Activated T-cell treated with anti-CD3 and anti-CD28 coated beads, Interleukin-2, amount 50 U/mL, for 4 hours (primary cell): ENCODE data around the gene FMO2. TPM values are rescaled to one million over a fixed set of nuclear protein-coding genes. Genes with fewer than 3 reads are reported as not detected.

ENCODE experiments used
- ATAC-seq, 2 donors: fragments of 200-7000 bp; cut with Tn5 transposase; one replicate each; pipeline ENCODE4 v1.10.0; 2021
- DNase-seq: peaks from one replicate; pipeline ENCODE4 v3.0.0-alpha.2; 2020
- H3K27me3 Mint-ChIP-seq: one replicate; pipeline ENCODE4 v1.8.0; 2021; ENCODE audit warnings: low read depth, mixed read lengths
- H3K36me3 Mint-ChIP-seq: one replicate; pipeline ENCODE4 v1.8.0; 2022; ENCODE audit warnings: mixed read lengths; ENCODE audit not compliant: insufficient read depth
- H3K4me1 Mint-ChIP-seq: one replicate; pipeline ENCODE4 v1.8.0; 2021; ENCODE audit warnings: low read depth, mixed read lengths
- H3K4me3 Mint-ChIP-seq: one replicate; pipeline ENCODE4 v1.8.0; 2021; ENCODE audit warnings: mild to moderate bottlenecking, moderate library complexity, mixed read lengths
- H3K9me3 Mint-ChIP-seq: one replicate; pipeline ENCODE4 v1.8.0; 2021; ENCODE audit warnings: mixed read lengths
- total RNA-seq, 3 donors: library from RNA; stranded (reverse); gene quantifications; one replicate each; pipeline ENCODE4 v1.2.1, GENCODE V29; 2021

FMO2 gene
- under 1 TPM in 2 of 3 donors, not detected in 1; 0.27 to 0.34 TPM for total RNA-seq

- Mint-ChIP-seq H3K9me3 (no peaks in the 10 kb centered on the region), H3K4me1 (no peaks in the 10 kb centered on the region), H3K4me3 (no peak within 1 kb of the TSS), H3K36me3 (no peaks in the 10 kb centered on the region), H3K27me3 (peaks cover 13% of the 10 kb centered on the region)
- ATAC-seq (no peak), DNase-seq (no peak)
Observed at GRCh38 chr1:171185091-171185490, at the start of gene FMO2. TSS of gene FMO2 (plus strand) at chr1:171185300. CDS start at chr1:171185714, 414 bp downstream.

DNA sequence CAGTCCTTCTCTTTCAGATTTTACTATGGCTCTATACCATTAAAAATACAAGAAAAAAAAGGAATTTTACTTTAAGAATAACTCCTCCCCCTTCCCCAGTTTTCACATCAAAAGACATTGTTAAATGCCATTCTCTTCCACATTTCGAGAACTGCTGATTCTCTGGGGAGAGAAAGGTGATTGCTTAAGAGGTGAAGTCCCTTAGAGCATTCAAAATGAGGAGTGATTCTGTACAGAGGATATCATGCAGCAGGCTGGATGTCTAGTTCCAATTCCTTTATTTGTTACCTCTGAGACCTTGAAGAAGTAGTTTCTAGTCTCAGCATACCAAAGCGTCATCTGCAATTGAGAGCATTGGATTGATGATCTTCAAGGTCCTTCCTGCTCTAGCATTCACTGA, 47.5 kb upstream of the FMO2 start:
- DNase-seq (no peak), ATAC-seq (no peak)
- H3K36me3 Mint-ChIP-seq: no peaks in the 10 kb centered on the region
- H3K9me3 Mint-ChIP-seq: no peaks in the 10 kb centered on the region
- H3K27me3 Mint-ChIP-seq: peaks cover 16% of the 10 kb centered on the region
- H3K4me1 Mint-ChIP-seq: no peaks in the 10 kb centered on the region
- no peak overlapping the region for H3K4me3 Mint-ChIP-seq

- Mint-ChIP-seq H3K4me1 (no peaks in the 10 kb centered on the region), H3K9me3 (no peaks in the 10 kb centered on the region), H3K4me3 (no peak overlapping the region), H3K36me3 (no peaks in the 10 kb centered on the region), H3K27me3 (peaks cover 16% of the 10 kb centered on the region)
- ATAC-seq: no peak
- DNase-seq: no peak
Observed at GRCh38 chr1:171138980-171139379, 46.1 kb upstream of the FMO2 start.

DNA sequence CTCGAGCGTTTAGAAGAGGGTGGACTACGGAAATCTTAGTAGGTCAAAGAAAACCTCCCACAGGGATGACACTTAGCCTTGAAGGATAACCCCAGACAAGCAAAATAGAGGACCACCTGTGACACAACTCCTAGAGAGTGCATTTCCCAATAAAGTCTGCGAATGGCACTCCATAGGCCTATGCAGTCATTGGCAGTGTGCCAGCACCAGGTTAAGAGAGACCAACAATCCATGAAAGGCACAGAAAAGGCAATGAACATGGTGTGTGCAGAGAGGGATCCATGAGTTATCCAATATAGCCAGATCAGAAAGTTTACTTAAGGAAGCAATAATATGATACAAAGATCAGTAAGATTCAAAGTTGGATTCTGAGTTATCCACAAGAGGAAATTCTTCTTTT, 45.2 kb upstream of the FMO2 start:
- Mint-ChIP-seq H3K9me3 (no peaks in the 10 kb centered on the region), H3K4me3 (no peak overlapping the region), H3K4me1 (no peaks in the 10 kb centered on the region), H3K36me3 (no peaks in the 10 kb centered on the region), H3K27me3 (peaks cover 18% of the 10 kb centered on the region)
- ATAC-seq (no peak), DNase-seq (no peak)

DNA sequence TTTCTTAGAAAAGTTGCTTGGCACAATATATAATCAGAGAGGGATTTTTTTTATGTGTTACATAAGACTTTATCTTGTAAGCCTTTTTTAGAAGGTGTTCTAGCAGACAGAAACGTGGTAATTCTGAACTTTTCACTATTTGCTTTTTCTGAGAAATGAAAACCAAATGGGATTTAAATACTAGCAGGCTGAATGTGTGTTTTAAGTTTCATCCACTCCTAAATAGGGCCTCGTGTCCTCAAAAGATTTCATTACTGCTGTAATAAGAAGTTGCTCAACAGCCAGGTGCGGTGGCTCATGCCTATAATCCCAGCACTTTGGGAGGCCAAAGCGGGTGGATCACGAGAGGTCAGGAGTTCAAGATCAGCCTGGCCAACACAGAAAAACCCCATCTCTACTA, 44.7 kb upstream of the FMO2 start:
- Mint-ChIP-seq H3K4me1 (no peaks in the 10 kb centered on the region), H3K9me3 (no peaks in the 10 kb centered on the region), H3K27me3 (peaks cover 22% of the 10 kb centered on the region), H3K36me3 (no peaks in the 10 kb centered on the region), H3K4me3 (no peak overlapping the region)
- ATAC-seq (no peak), DNase-seq (no peak)

- DNase-seq (no peak), ATAC-seq (no peak)
- H3K9me3 Mint-ChIP-seq: no peaks in the 10 kb centered on the region
- H3K27me3 Mint-ChIP-seq: peaks cover 22% of the 10 kb centered on the region
- no peaks in the 10 kb centered on the region for H3K4me1 Mint-ChIP-seq
- no peaks in the 10 kb centered on the region for H3K36me3 Mint-ChIP-seq
- no peak overlapping the region for H3K4me3 Mint-ChIP-seq
Observed at GRCh38 chr1:171140956-171141687, 44.0 kb upstream of the FMO2 start.

DNA sequence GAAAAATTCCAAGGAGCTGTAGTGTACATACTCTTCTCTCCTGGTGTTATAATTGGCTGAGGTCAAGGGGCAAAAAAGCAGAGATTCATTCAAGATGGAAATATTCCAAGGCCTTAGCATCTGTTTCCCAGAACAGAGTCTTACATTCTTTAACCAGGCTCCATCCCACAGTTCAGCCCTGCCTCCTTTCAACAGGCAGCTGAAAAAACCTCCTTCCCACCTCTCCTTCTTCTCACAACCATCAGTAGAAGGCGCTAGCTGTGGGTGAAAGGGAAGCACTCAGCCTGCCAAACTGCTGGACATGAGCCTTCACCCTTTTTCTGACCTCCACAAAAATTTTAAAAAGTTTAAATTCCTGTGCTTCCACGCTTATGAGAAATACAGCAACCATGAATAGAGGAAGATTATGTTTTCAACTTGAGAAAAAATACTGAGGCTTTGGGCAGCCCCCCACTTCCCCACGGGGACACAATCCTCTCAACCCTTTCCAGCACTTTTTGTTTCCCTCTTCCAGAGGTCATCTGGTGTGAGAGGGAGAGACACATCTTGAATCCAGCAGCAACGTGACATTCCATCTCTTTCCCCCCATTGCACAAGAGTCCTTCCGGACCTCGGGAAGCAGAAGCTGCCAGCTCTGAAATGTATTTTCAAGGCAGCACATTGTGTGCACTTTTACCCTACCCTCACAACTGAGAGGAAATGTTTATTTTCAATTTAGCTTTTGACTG, 43.2 kb upstream of the FMO2 start:
- Mint-ChIP-seq H3K4me1 (no peaks in the 10 kb centered on the region), H3K36me3 (no peaks in the 10 kb centered on the region), H3K4me3 (no peak overlapping the region), H3K9me3 (no peaks in the 10 kb centered on the region), H3K27me3 (peaks cover 22% of the 10 kb centered on the region)
- DNase-seq (no peak), ATAC-seq (no peak)

DNA sequence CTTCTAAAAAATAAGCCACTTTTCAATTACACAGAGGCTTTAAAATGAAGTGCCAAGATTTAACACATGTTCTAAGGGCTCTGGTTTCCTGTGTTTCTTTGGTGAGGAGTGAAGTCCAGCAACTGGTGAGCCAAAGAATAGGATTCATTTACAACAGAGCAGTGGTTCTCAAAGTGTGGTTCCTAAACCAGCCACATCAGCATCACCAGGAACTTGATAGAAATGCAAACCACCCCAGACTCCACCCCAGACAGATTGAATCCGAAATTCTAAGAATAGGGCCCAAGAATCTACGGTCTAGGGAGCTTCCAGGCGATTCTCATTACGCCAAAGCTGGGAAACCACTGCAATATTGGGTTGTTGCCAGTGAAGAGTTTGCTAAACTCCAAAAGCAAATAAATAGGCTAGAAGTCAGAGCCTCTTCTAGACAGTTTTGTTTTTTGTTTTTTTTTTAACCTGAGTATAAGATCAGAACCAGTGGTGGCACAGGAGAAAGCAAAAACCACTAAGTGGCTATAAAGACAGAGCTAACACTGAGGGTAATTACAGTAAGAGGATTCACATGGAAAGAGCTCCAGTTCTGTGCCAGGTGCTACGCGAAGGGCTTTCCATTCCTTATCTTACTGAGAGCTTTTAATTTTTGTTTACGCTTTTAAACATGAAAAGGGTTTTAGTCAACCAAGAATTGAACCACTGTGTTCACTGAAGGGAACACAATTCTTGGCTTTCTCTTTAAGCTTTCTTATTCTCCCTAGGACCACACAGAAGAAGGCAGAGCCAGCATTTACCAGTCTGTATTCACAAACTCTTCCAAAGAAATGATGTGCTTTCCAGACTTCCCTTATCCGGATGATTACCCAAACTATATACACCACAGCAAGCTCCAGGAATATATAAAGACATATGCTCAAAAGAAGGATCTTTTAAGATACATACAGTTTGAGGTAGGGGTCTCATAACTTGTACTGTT, 42.4 kb upstream of the FMO2 start:
- ATAC-seq (no peak), DNase-seq (no peak)
- H3K27me3 Mint-ChIP-seq: peaks cover 22% of the 10 kb centered on the region
- no peaks in the 10 kb centered on the region for H3K4me1 Mint-ChIP-seq
- no peaks in the 10 kb centered on the region for H3K9me3 Mint-ChIP-seq
- H3K36me3 Mint-ChIP-seq: no peaks in the 10 kb centered on the region
- H3K4me3 Mint-ChIP-seq: no peak overlapping the region

DNA sequence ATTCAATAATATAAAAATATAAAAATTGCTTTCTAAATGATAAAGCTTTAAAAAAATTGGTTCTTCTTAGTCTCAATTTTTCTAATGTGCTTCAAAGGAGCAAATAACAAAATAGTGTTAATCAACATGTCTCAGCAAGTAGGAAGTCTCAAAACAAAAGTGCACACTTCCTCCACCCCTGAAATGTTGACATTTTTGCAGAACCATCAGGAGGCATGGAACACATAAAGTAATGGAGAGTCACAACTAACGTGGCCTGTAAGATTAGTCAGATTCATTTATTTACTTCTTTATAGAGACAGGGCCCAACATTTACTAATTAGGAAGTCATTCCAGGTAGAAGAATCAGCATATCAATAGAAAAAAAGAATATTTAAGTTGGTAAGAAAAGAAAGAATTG, 34.9 kb upstream of the FMO2 start:
- DNase-seq (no peak), ATAC-seq (no peak)
- H3K36me3 Mint-ChIP-seq: no peaks in the 10 kb centered on the region
- no peak overlapping the region for H3K4me3 Mint-ChIP-seq
- peaks cover 14% of the 10 kb centered on the region for H3K27me3 Mint-ChIP-seq
- no peaks in the 10 kb centered on the region for H3K4me1 Mint-ChIP-seq
- H3K9me3 Mint-ChIP-seq: no peaks in the 10 kb centered on the region

DNA sequence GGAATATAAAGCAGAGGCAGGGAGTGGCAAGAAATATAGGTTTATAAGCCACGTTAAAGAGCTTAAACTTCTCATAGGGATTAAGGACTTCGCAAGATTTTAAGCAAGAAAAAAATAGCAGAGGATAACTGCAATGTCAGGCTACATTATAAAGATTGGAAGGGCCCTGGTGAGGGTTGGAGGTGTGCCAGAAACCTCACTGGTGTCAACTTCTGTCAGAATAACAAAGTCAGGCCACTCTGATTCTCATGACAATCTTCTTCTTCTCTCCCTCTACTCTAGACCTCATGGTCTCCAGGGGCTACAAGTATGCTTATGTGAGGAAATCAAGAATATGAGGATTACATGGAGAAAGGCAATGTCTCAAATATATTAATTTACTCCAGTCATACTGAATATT, 32.6 kb upstream of the FMO2 start:
- no peak for DNase-seq
- Mint-ChIP-seq H3K9me3 (no peaks in the 10 kb centered on the region), H3K4me3 (no peak overlapping the region)

DNA sequence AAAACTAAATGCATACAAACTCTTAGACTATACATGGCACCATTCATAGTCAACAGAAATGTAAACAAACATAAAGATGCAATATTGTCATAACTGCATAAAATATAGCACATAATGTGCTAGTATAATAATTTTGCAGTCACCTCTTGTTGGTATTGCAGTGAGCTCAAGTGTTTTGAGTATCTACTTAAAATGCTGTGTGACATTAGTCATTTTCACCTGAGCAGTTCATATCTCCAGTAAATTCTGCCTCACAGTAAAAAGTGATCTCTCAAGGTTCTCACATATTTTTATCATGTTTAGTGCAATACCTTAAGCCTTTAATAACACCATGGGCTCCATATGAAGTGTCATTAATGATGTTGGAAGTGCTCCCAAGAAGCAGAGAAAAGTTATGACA, 29.6 kb upstream of the FMO2 start:
- no peaks in the 10 kb centered on the region for H3K4me1 Mint-ChIP-seq
- ATAC-seq (no peak), DNase-seq (no peak)

More for the DNA sequence above, 32.6 kb upstream of the FMO2 start:
- no peaks in the 10 kb centered on the region for H3K4me1 Mint-ChIP-seq
- no peaks in the 10 kb centered on the region for H3K36me3 Mint-ChIP-seq
- peaks cover 15% of the 10 kb centered on the region for H3K27me3 Mint-ChIP-seq
- no peak for ATAC-seq

DNA sequence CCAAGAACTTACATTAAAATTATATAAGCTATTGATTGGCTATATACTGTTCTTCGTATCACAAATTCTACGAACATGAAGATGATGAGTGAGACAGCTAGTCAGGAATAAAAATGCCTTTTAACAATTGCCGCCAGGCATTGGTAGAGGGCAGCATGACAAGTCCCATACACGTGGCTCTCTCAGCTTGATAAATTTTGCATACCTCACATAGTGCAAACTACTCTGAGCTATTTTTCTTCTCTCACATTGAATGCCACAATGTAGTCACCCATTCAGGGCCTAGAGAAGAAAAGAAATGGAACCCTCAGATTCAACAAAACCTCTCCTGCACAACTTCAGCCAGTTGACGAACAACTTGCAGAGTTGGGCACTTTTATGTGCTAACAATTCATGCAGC, 27.0 kb upstream of the FMO2 start:
- Mint-ChIP-seq H3K9me3 (no peaks in the 10 kb centered on the region), H3K4me3 (no peak overlapping the region)
- ATAC-seq: no peak

More for the DNA sequence above, 29.6 kb upstream of the FMO2 start:
- Mint-ChIP-seq H3K36me3 (no peaks in the 10 kb centered on the region), H3K4me3 (no peak overlapping the region), H3K27me3 (peaks cover 11% of the 10 kb centered on the region), H3K9me3 (no peaks in the 10 kb centered on the region)

DNA sequence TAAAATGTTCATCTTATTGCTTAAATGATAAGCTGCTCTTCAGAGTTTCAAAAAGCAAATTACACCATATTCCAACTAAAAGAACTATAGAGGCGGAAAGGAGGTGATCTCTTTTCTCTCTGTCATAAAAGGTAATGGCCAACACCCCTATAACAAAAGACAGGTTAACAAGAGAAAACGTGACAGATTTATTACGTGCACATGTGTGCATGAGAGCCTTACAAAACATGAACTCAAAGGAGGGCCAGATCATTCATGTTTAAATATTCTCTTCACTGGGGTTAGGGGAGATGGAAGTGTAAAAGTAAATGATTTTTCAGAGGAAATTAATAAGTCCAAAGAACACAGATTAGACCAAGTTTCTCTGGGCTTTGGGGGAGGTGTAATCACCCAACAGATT, 26.5 kb upstream of the FMO2 start:
- DNase-seq (no peak), ATAC-seq (no peak)
- no peaks in the 10 kb centered on the region for H3K9me3 Mint-ChIP-seq
- peaks cover 3% of the 10 kb centered on the region for H3K27me3 Mint-ChIP-seq
- H3K36me3 Mint-ChIP-seq: no peaks in the 10 kb centered on the region
- no peaks in the 10 kb centered on the region for H3K4me1 Mint-ChIP-seq
- H3K4me3 Mint-ChIP-seq: no peak overlapping the region

More for the DNA sequence above, 27.0 kb upstream of the FMO2 start:
- Mint-ChIP-seq H3K36me3 (no peaks in the 10 kb centered on the region), H3K27me3 (peaks cover 3% of the 10 kb centered on the region), H3K4me1 (no peaks in the 10 kb centered on the region)
- no peak for DNase-seq

GRCh38 chr1:171159148-171159547, 26.0 kb upstream of the FMO2 start:
- H3K27me3 Mint-ChIP-seq: peaks cover 3% of the 10 kb centered on the region
- H3K9me3 Mint-ChIP-seq: no peaks in the 10 kb centered on the region
- H3K4me1 Mint-ChIP-seq: no peaks in the 10 kb centered on the region
- DNase-seq: no peak
- no peak overlapping the region for H3K4me3 Mint-ChIP-seq
- no peak for ATAC-seq
- no peaks in the 10 kb centered on the region for H3K36me3 Mint-ChIP-seq
